Peyer's patch (tissue), 4 donors: ENCODE measurements around the gene SMIM34.
"Not testable (repeated sequence)": the region's sequence is repeated elsewhere in the genome, so short reads cannot be mapped to it uniquely, and the experiment has no call there.

Experiments
- CTCF ChIP-seq, 6 experiments: fragments of 450-650 bp in 4 of 6; fragments of 200-600 bp in 2 of 6; sonication (generic) in 1 of 6; IDR thresholded peaks; one replicate each; pipeline ENCODE4 v1.5.1; 2017 to 2019; ENCODE audit warnings: antibody characterized with exemption in 6 of 6, mild to moderate bottlenecking in 3 of 6, moderate library complexity in 1 of 6
- POLR2A ChIP-seq, 2 donors: fragments of 450-650 bp; IDR thresholded peaks; one replicate each; pipeline ENCODE4 v1.5.1; 2017; ENCODE audit warnings: antibody characterized with exemption in 2 of 2, mild to moderate bottlenecking in 2 of 2, moderate library complexity in 2 of 2

GRCh38 chr21:34383724-34384415, 39.9 kb downstream of the SMIM34 start:
- TF ChIP-seq CTCF, POLR2A (IDR thresholded peaks at IDR 0.05): not testable (repeated sequence)
